AG09309 (cell line): ENCODE measurements around the gene NPSR1.

Experiments used
- DNase-seq: peaks from one replicate; pipeline ENCODE4 v3.0.0-alpha.2; 2010; ENCODE audit warnings: low read depth
- H3K4me3 ChIP-seq: 2 replicates; pipeline ENCODE4 v1.5.1; 2011; ENCODE audit warnings: mild to moderate bottlenecking, low read depth, low read length, moderate library complexity; ENCODE audit not compliant: control insufficient read depth
- TF ChIP-seq, protein P1 (sequence below): IDR thresholded peaks from 2 replicates; pipeline ENCODE4 v1.5.1; 2011; ENCODE audit warnings: mild to moderate bottlenecking, low read depth, low read length, inconsistent platforms; ENCODE audit not compliant: insufficient read depth, control insufficient read depth; ENCODE audit errors: missing control alignments

NPSR1 gene

DNA sequence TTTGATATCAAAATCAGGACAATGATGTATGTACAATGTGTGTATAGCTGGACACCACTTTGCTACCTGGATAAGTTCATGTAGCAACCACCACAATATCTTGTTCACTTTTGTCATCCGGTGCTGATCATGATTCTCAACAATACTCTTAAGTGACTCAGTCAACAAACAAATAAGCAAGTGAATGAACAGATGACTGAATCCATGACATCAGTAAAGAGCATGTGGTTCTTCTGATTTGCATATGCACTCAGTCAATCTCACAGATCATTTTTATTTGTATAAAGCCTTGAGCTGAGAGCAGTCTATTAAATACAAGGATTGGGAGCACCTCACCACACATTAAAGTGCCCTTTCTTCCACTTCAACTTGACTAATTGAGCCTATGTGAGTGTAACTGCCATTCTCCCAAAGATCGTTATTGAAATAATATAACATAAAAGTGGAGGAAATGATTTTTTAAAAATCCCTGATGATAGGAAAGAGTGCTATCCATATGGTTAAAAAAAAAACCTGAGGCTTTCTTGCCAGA, 69.5 kb downstream of the NPSR1 start:
- no peak for DNase-seq
- TF ChIP-seq, protein P1, sequence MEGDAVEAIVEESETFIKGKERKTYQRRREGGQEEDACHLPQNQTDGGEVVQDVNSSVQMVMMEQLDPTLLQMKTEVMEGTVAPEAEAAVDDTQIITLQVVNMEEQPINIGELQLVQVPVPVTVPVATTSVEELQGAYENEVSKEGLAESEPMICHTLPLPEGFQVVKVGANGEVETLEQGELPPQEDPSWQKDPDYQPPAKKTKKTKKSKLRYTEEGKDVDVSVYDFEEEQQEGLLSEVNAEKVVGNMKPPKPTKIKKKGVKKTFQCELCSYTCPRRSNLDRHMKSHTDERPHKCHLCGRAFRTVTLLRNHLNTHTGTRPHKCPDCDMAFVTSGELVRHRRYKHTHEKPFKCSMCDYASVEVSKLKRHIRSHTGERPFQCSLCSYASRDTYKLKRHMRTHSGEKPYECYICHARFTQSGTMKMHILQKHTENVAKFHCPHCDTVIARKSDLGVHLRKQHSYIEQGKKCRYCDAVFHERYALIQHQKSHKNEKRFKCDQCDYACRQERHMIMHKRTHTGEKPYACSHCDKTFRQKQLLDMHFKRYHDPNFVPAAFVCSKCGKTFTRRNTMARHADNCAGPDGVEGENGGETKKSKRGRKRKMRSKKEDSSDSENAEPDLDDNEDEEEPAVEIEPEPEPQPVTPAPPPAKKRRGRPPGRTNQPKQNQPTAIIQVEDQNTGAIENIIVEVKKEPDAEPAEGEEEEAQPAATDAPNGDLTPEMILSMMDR: no peak
- H3K4me3 ChIP-seq: no peak overlapping the region

GRCh38 chr7:34728156-34728555, 70.1 kb downstream of the NPSR1 start:
- DNase-seq: no peak
- TF ChIP-seq, protein P1: no peak
- H3K4me3 ChIP-seq: no peak overlapping the region

DNA sequence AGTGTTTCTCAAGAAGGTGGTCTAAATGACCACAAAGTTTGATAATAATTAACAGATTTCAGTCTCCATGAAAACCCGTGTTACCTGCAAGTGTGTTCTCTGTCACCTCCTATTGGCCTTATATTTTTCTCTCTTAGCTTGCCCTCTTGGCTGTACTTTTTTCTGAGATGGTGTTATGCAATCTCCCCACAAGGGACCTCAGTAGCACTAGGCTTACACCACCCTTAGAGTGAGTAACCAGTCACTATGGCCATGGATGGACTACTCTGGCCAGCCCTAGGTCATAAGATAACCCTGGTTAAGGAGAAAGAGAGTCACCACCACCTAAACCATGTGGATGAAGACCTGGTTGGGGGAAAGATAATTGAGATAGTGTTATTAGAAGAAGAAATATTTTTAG, 76.8 kb downstream of the NPSR1 start:
- H3K4me3 ChIP-seq: no peak overlapping the region
- TF ChIP-seq, protein P1: no peak
- no peak for DNase-seq

- DNase-seq: no peak
- no peak overlapping the region for H3K4me3 ChIP-seq
- TF ChIP-seq, protein P1: no peak
These were observed 77.5 kb downstream of the NPSR1 start for GRCh38 chr7:34735526-34735925.

DNA sequence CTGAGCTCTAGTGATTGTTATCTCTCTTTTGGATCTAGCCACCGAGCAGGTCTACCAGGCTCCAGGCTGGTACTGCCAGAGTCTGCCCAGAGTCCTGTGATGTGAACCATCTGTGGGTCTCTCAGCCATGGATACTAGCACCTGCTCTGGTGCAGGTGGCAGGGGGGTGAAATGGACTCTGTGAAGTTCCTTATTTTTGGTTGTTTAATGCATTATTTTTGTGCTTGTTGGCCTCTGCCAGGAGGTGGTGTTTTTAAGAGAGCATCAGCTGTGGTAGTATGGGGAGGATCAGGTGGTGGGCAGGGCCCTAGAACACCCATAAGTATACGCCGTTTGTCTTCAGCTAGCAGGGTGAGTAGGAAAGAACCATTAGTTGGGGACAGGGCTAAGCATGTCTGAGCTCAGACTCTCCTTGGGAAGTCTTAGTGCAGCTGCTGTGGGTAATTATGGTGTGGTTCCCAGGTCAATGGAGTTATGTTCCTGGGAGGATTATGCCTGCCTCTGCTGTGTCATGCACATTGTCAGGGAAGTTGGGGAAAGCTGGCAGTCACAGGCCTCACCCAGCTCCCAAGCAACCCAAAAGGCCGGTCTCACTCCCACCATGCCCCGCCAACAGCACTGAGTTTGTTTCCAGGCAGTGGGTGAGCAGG, 81.8 kb downstream of the NPSR1 start:
- TF ChIP-seq, protein P1: no peak
- H3K4me3 ChIP-seq: no peak overlapping the region
- no peak for DNase-seq

DNA sequence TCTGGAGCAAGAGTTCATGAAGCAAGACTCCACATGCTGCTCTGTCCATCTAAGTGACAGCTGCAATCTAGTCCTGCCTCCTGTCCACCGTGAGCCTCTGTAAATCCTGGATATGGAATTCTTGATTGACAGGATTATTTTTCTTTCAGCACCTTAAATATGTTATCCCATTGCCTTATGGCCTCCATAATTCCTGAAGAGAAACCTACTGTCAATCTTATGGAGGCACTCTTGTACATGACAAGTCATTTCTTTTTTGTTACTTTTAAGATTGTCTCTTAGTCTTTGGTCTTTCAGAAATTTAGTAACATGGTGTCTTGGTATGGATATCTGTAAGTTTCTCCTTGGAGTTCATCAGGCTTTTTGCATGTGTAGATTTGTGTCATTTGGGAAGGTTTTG, 82.8 kb downstream of the NPSR1 start:
- H3K4me3 ChIP-seq: no peak overlapping the region
- TF ChIP-seq, protein P1: no peak
- no peak for DNase-seq
